Stomach (tissue), 9 donors: Measurements from ENCODE around the gene S100A4. TPM values are rescaled to one million over a fixed set of nuclear protein-coding genes. Genes with fewer than 3 reads are reported as not detected.
A peak's percentile ranks its signal among the peaks of the same experiment; 100 is the strongest.

ENCODE experiments used
- DNase-seq, 2 donors: peaks; one replicate each; pipeline versions ENCODE4 v3.0.0 to v3.0.0-alpha.2; 2013 to 2019
- H3K27ac ChIP-seq, 5 donors: fragments of 200-600 bp in 4 of 5; sonication (generic) in 4 of 5; one replicate each; pipeline ENCODE4 v1.5.1; 2013 to 2019; ENCODE audit warnings: mild to moderate bottlenecking in 1 of 5, moderate library complexity in 1 of 5
- H3K27me3 ChIP-seq, 3 donors: fragments of 200-600 bp; sonication (generic); one replicate each; pipeline ENCODE4 v1.5.1; 2017 to 2019; ENCODE audit warnings: mixed run types in 1 of 3
- H3K36me3 ChIP-seq, 4 donors: fragments of 200-600 bp; sonication (generic); 1 replicate in 3 of 4; 2 replicates in 1 of 4; pipeline ENCODE4 v1.5.1; 2016 to 2019
- H3K4me1 ChIP-seq, 4 donors: fragments of 200-600 bp; sonication (generic); one replicate each; pipeline ENCODE4 v1.5.1; 2016 to 2019
- H3K4me3 ChIP-seq, 4 donors: fragments of 200-600 bp; sonication (generic) in 3 of 4; one replicate each; pipeline ENCODE4 v1.5.1; 2016 to 2019; ENCODE audit warnings: mild to moderate bottlenecking in 1 of 4
- H3K9me3 ChIP-seq, 4 donors: fragments of 200-600 bp; sonication (generic); one replicate each; pipeline ENCODE4 v1.5.1; 2016 to 2019
- EP300 ChIP-seq: sonication (generic); formaldehyde crosslinking; IDR thresholded peaks from one replicate; pipeline ENCODE4 v1.6.1; 2017; ENCODE audit warnings: antibody characterized with exemption
- POLR2A ChIP-seq, 4 donors: fragments of 450-650 bp; IDR thresholded peaks; one replicate each; pipeline ENCODE4 v1.6.1; 2016; ENCODE audit warnings: antibody characterized with exemption in 4 of 4, control low read depth in 2 of 4, mild to moderate bottlenecking in 1 of 4, moderate library complexity in 1 of 4
- POLR2AphosphoS5 ChIP-seq, 3 donors: sonication (generic); formaldehyde crosslinking; IDR thresholded peaks; one replicate each; pipeline ENCODE4 v1.6.1; 2016; ENCODE audit warnings: antibody characterized with exemption in 3 of 3
- WGBS, 5 donors: extraction: QIAGEN DNeasy Blood & Tissue Kit in 3 of 5; methylation state at CpG; one replicate each; pipeline versions ENCODE4 v1.1.5 to v1.1.7; 2013 to 2018; 5-methylcytosine and 5-hydroxymethylcytosine counted together
- intact Hi-C: fragments of 100-400 bp; cut with DNase I; formaldehyde crosslinking; loops from one replicate; pipeline ENCODE4 v1.15.1; 2023; ENCODE audit warnings: low total_unique reads
- polyA plus RNA-seq, 3 donors: library from polyadenylated mRNA; stranded (reverse); fragments of 200-250 nt; gene quantifications; one replicate each; pipeline ENCODE4 v1.2.3, GENCODE V29; 2013
- total RNA-seq, 5 donors: library from RNA; depleted of rRNA; stranded (reverse); fragments of >200 nt; gene quantifications; one replicate each; pipeline versions ENCODE4 v1.1.0 to v1.2.3, GENCODE V29; 2014 to 2016
- TF ChIP-seq, protein P1 (sequence below), 7 experiments: fragments of 450-650 bp in 4 of 7; fragments of 200-600 bp in 3 of 7; sonication (generic) in 3 of 7; IDR thresholded peaks; one replicate each; pipeline ENCODE4 v1.5.1; 2016 to 2019; ENCODE audit warnings: antibody characterized with exemption in 7 of 7, control low read depth in 2 of 7, mild to moderate bottlenecking in 1 of 7
- donor health status: healthy with polysubstance abuse.
- donor health status: Bipolar disorder and iron deficiency.
- donor health status: healthy.

S100A4 gene
- total and polyA plus RNA-seq, 8 donors: 9.9 to 541 (median 40.1) TPM

DNA sequence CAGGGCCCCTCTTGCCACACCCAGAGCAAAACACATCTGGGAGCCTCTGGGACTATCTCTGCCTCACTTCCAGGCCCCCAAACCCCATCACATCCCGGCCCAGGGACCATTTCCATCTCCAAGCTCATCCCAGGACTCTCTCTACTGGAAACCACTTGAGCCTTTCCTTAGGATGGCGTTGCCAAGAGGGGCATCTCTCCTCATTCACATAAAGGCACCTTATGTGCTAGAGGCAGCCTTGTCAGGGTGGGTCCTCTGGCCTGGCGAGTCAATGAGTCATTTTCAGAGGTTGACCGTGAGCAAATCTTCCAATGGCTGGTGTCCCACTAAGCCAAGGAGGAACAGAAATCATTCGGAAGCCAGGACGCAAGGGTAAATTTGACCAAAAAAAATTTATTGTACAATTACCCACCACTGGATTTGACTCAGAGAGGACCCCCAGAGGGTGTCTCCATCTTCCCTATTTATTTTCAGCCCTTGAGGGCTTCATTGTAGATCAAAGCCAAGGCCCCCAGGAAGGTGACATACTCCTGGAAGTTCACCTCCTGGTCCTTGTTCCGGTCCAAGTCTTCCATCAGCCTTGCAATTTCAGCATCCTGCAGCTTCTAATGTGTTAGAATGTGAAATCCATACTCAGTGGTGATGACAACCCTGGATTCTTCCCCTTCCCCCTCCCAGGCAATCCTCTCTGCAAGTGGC is 11.2 kb downstream of the S100A4 start:
- H3K4me3 ChIP-seq: peak overlapping the region; percentile 55 to 78 (median 76)
- peak overlapping the region; percentile 91 to 99 (median 99) for H3K27ac ChIP-seq
- DNase-seq: no peak
- no peaks in the 10 kb centered on the region for H3K9me3 ChIP-seq
- WGBS, 5 donors: 54 to 75% (median 71%) methylated on average over 7 of the region's 7 CpGs
- peaks cover 0 to 9% (median 0%) of the 10 kb centered on the region in 4 donors for H3K36me3 ChIP-seq
- no peaks in the 10 kb centered on the region for H3K27me3 ChIP-seq
- intact Hi-C loops: loop anchor here (5.0 kb wide), 1 partner anchor 33 kb away; the partner anchor contains the start of gene S100A2
- peaks cover 46 to 53% (median 50%) of the 10 kb centered on the region in 4 donors for H3K4me1 ChIP-seq
- TF ChIP-seq POLR2AphosphoS5 (IDR thresholded peaks at IDR 0.05) (peak in 2 of 3 donors; percentile 7 to 20), EP300 (no peak), POLR2A (IDR thresholded peaks at IDR 0.05) (no peak)

DNA sequence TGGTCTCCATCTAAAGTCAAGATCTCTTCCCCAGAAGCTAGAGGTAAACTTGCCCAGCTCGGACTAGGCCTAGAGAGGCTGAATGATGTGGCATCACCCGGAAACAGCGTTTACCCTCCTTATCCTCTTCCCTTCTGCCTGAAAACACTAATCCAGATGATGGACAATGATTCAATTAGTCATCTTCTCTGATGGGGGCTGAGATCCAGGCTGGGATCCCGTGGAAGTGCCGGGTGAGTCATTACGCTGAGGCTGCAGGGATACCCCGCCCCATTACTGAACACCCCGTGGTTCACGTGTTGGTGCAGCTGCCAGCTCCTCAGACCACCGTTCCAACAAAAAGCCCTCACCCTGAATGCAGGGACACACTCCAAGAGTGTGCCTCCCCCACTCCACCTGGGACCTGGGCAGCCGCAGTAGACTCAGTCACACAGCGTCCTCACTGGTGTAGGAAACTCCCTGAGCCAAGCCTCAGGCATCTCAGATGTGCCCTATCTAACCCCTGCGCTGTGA is 11.9 kb downstream of the S100A4 start:
- intact Hi-C loops: loop anchor here (5.0 kb wide), 1 partner anchor 34 kb away; the partner anchor contains the start of gene S100A2
- WGBS, 5 donors: 30 to 42% (median 37%) methylated on average over 13 of the region's 13 CpGs
- Histone ChIP-seq H3K27ac (peak overlapping the region; percentile 91 to 99 (median 99)), H3K9me3 (no peaks in the 10 kb centered on the region), H3K36me3 (peaks cover 0 to 9% (median 0%) of the 10 kb centered on the region in 4 donors), H3K4me3 (peak overlapping the region; percentile 55 to 78 (median 76)), H3K27me3 (no peaks in the 10 kb centered on the region), H3K4me1 (peaks cover 46 to 53% (median 50%) of the 10 kb centered on the region in 4 donors)
- TF ChIP-seq EP300: no peak
- peak in 1 of 3 donors; percentile 43 for TF ChIP-seq POLR2AphosphoS5 (IDR thresholded peaks at IDR 0.05)
- DNase-seq: peak in 1 of 2 donors; percentile 68

DNA sequence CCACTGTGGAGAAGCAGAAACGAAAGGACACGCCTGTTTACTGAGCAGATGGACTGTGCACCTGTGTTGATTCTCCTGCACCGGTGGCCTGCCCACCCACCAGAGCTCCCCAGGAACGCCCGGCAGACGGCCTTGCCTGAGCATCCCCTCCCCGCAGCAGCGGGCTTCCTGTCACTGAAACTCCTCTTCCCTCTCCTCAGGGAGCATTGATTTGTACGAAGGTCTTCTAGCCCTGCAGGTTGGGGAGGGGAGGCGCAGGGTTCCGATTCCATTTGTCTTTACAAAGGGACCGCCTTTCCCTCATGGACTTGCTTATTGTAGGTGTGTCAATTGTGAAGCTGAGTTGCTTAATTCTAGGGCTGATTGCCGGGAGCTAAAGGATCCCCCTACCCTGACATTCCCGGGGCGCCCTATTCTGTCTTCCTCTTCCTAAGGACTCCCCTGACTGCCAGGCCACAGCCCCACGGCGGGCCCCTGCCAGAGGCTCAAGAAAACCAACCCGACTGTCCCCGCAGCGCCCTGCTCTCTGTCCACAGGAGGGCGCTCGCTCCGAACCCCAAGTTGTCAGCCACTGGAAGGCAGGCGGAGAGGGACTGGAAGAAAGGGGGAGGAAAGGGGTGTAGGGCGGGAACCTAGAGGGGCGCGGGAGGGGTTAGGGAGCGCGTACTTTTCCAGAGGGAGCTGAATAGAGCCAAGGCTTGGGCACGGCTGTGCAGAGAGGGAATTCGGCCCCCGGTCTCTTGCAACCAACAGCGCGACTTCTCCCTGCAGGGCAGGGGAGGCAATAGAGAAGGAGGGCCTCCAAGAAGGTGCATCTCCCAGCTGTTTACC is 12.6 kb downstream of the S100A4 start:
- Histone ChIP-seq H3K4me1 (peaks cover 46 to 53% (median 50%) of the 10 kb centered on the region in 4 donors), H3K36me3 (peaks cover 0 to 9% (median 0%) of the 10 kb centered on the region in 4 donors), H3K27me3 (no peaks in the 10 kb centered on the region), H3K27ac (peak overlapping the region; percentile 91 to 99 (median 99)), H3K4me3 (peak overlapping the region; percentile 55 to 78 (median 76)), H3K9me3 (no peaks in the 10 kb centered on the region)
- intact Hi-C loops: loop anchor here (5.0 kb wide), 1 partner anchor 34 kb away; the partner anchor contains the start of gene S100A2
- peak; percentile 88 to 96 for DNase-seq
- TF ChIP-seq POLR2AphosphoS5 (IDR thresholded peaks at IDR 0.05): peak; percentile 31 to 49 (median 34)
- TF ChIP-seq EP300: no peak
- no peak for TF ChIP-seq POLR2A (IDR thresholded peaks at IDR 0.05)
- TF ChIP-seq, protein P1, sequence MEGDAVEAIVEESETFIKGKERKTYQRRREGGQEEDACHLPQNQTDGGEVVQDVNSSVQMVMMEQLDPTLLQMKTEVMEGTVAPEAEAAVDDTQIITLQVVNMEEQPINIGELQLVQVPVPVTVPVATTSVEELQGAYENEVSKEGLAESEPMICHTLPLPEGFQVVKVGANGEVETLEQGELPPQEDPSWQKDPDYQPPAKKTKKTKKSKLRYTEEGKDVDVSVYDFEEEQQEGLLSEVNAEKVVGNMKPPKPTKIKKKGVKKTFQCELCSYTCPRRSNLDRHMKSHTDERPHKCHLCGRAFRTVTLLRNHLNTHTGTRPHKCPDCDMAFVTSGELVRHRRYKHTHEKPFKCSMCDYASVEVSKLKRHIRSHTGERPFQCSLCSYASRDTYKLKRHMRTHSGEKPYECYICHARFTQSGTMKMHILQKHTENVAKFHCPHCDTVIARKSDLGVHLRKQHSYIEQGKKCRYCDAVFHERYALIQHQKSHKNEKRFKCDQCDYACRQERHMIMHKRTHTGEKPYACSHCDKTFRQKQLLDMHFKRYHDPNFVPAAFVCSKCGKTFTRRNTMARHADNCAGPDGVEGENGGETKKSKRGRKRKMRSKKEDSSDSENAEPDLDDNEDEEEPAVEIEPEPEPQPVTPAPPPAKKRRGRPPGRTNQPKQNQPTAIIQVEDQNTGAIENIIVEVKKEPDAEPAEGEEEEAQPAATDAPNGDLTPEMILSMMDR (IDR thresholded peaks at IDR 0.05): peak in 5 of 7 experiments; percentile 81 to 93 (median 85)
- WGBS, 5 donors: 12 to 14% (median 13%) methylated on average over 34 of the region's 34 CpGs

DNA sequence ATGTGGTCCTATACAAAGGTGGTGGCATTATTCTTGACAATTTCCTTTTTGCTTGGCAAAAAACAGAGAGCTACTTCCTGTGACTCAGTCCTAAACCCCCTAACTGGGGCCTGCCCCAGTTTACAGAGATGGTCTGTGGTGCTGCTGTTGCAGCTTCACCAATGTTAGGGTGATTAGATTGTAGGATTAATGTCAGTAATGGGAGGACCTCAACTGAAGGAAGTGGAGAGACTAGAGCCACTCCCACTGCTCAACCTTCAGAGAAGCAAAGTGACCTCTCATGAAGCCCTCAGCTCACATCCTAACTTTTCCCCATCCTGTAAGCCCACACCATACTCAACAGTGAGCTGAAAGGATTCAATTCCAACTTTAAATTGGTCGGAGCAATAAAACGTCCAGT is 13.4 kb downstream of the S100A4 start:
- Histone ChIP-seq H3K4me3 (no peak overlapping the region), H3K36me3 (peaks cover 0 to 9% (median 0%) of the 10 kb centered on the region in 4 donors), H3K27me3 (no peaks in the 10 kb centered on the region), H3K4me1 (peaks cover 46 to 51% (median 49%) of the 10 kb centered on the region in 4 donors), H3K27ac (peak overlapping the region; percentile 9 to 99 (median 99)), H3K9me3 (no peaks in the 10 kb centered on the region)
- intact Hi-C loops: loop anchor here (5.0 kb wide), 1 partner anchor 35 kb away; the partner anchor contains the start of gene S100A2
- TF ChIP-seq POLR2A (IDR thresholded peaks at IDR 0.05) (no peak), EP300 (no peak), POLR2AphosphoS5 (IDR thresholded peaks at IDR 0.05) (no peak)
- TF ChIP-seq, protein P1 (IDR thresholded peaks at IDR 0.05): no peak
- WGBS, 5 donors: 53 to 65% (median 54%) methylated on average over 2 of the region's 2 CpGs
- no peak for DNase-seq
